ENCODE measurements around the gene THSD8. TPM values are rescaled to one million over a fixed set of nuclear protein-coding genes. Genes with fewer than 3 reads are reported as not detected.

Gene THSD8
- total and polyA plus RNA-seq, 4 experiments from 2014 or later: 1.5 to 4.4 (median 2.7) TPM

GRCh38 chr19:12783291-12783848 is 18.5 kb upstream of the THSD8 start:
- Mint-ChIP-seq H3K4me1 (peaks cover 18 to 41% (median 28%) of the 10 kb centered on the region in 4 donors), H3K9me3 (peaks cover 0 to 1% (median 0%) of the 10 kb centered on the region in 8 donors), H3K27me3 (no peaks in the 10 kb centered on the region), H3K36me3 (peaks cover 0 to 2% of the 10 kb centered on the region in 2 donors), H3K4me3 (peak overlapping the region; percentile 57 to 88 (median 74)), H3K27ac (peak overlapping the region in 1 of 7 donors; percentile 98)
- H3K27me3 ChIP-seq (ENCODE audit: insufficient read depth, low read length): no peaks in the 10 kb centered on the region
- ChIA-PET CTCF (ENCODE audit: partially characterized antibody) (interaction anchor here (1.2 to 27.8 kb wide), 2 partner anchors 15 to 25 kb away, joined by 6 to 906 read pairs; partner anchors contain the start of genes JUNB, PRDX2, RNASEH2A and THSD8), POLR2A (ENCODE audit: partially characterized antibody) (interaction anchor here (0.7 to 16.4 kb wide), 5 partner anchors 12 to 107 kb away, joined by 5 to 1162 read pairs (median 11); partner anchors contain the start of genes JUNB, PRDX2, RNASEH2A and THSD8)
- H3K4me1 ChIP-seq (ENCODE audit: insufficient read depth, low read length): peaks cover 66% of the 10 kb centered on the region
- H3K4me3 ChIP-seq (ENCODE audit: low read length in 2 of 2): no peak overlapping the region
- peak overlapping the region; percentile 99 for H3K27ac ChIP-seq (ENCODE audit: low read depth, low read length)
- peak in 2 of 5 donors; percentile 22 to 59 for DNase-seq
- H3K9me3 ChIP-seq (ENCODE audit: control insufficient read depth in 1 of 2, low read length in 2 of 2): no peaks in the 10 kb centered on the region
- intact Hi-C loops (cut with micrococcal nuclease): no loop called here
- no peaks in the 10 kb centered on the region for H3K36me3 ChIP-seq (ENCODE audit: insufficient read depth, low read length)

DNA sequence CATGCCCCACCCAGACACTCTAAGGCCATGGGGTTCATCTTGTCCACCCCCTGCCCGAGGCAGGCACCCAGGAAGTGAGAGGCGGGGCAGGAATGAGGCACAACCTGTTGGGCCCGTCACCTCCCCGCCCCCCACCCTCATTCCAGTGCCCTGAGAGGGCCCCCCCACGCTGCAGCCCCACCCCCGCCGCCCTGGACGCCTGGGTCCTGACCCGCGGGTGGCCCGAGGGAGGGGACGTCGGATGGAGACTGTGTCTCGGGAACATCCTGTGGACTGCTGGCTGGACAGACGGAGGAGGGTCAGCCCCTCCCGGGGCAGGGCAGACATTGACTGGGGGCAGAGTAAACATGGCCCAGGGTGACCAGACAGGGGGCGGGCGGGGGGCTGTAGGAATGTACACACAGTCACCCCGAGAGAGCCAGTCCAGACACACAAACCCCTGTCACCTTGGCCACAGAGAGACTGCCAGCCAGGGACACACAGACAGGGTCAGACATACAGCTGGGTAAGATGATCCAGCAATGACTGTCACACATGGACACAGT is 17.9 kb upstream of the THSD8 start:
- intact Hi-C loops (cut with micrococcal nuclease): no loop called here
- Mint-ChIP-seq H3K36me3 (peaks cover 0 to 2% of the 10 kb centered on the region in 2 donors), H3K4me1 (peaks cover 16 to 41% (median 26%) of the 10 kb centered on the region in 4 donors), H3K27me3 (no peaks in the 10 kb centered on the region), H3K27ac (peak overlapping the region in 1 of 7 donors; percentile 98), H3K9me3 (peaks cover 0 to 1% (median 0%) of the 10 kb centered on the region in 8 donors), H3K4me3 (peak overlapping the region in 6 of 8 donors; percentile 63 to 79 (median 74))
- no peaks in the 10 kb centered on the region for H3K36me3 ChIP-seq (ENCODE audit: insufficient read depth, low read length)
- no peaks in the 10 kb centered on the region for H3K27me3 ChIP-seq (ENCODE audit: insufficient read depth, low read length)
- H3K9me3 ChIP-seq (ENCODE audit: control insufficient read depth in 1 of 2, low read length in 2 of 2): no peaks in the 10 kb centered on the region
- peak in 1 of 5 donors; percentile 52 for DNase-seq
- POLR2A ChIA-PET (ENCODE audit: partially characterized antibody): interaction anchor here (2.3 to 16.4 kb wide), 2 partner anchors 11 to 61 kb away, joined by 11 to 1162 read pairs; partner anchors contain the start of genes JUNB, PRDX2, THSD8 and TNPO2
- H3K27ac ChIP-seq (ENCODE audit: low read depth, low read length): peak overlapping the region; percentile 99
- CTCF ChIA-PET (ENCODE audit: partially characterized antibody): interaction anchor here (27.8 kb wide), 1 partner anchor 15 kb away, joined by 906 read pairs; the partner anchor contains the start of genes JUNB, PRDX2, RNASEH2A and THSD8
- peaks cover 66% of the 10 kb centered on the region for H3K4me1 ChIP-seq (ENCODE audit: insufficient read depth, low read length)
- H3K4me3 ChIP-seq (ENCODE audit: low read length in 2 of 2): no peak overlapping the region

DNA sequence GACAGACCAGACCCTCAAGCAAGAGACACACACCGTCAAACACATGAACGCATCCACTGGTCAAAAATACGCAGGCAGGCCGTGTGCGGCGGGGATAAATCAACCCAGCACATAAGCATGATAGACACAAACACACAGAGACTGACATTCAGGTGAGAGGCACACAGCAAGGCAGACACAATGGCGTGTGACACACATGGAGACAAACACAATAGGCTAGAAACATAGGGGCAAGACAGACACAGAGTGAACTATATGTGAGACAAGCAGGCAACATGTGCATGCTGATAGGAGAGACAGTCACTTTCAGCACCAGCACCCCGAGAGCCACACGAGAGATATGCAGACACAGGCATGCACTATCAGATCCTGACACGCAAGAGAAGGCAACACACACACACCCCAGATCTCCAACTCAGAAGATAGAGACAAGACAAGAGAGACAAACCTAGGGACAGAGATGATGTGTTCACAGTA is 17.4 kb upstream of the THSD8 start:
- CTCF ChIA-PET (ENCODE audit: partially characterized antibody): interaction anchor here (27.8 kb wide), 1 partner anchor 14 kb away, joined by 906 read pairs; the partner anchor contains the start of genes JUNB, PRDX2, RNASEH2A and THSD8
- no peak overlapping the region for H3K4me3 Mint-ChIP-seq
- peaks cover 0 to 1% (median 0%) of the 10 kb centered on the region in 8 donors for H3K9me3 Mint-ChIP-seq
- no peaks in the 10 kb centered on the region for H3K27me3 Mint-ChIP-seq
- H3K36me3 ChIP-seq (ENCODE audit: insufficient read depth, low read length): no peaks in the 10 kb centered on the region
- no peaks in the 10 kb centered on the region for H3K9me3 ChIP-seq (ENCODE audit: control insufficient read depth in 1 of 2, low read length in 2 of 2)
- H3K27ac Mint-ChIP-seq: no peak overlapping the region
- H3K27ac ChIP-seq (ENCODE audit: low read depth, low read length): peak overlapping the region; percentile 99
- H3K27me3 ChIP-seq (ENCODE audit: insufficient read depth, low read length): no peaks in the 10 kb centered on the region
- H3K36me3 Mint-ChIP-seq: peaks cover 0 to 2% of the 10 kb centered on the region in 2 donors
- DNase-seq: peak in 3 of 5 donors; percentile 38 to 74 (median 45)
- intact Hi-C loops (cut with micrococcal nuclease): no loop called here
- POLR2A ChIA-PET (ENCODE audit: partially characterized antibody): interaction anchor here (16.4 kb wide), 1 partner anchor 10 kb away, joined by 1162 read pairs; the partner anchor contains the start of genes JUNB, PRDX2 and THSD8
- H3K4me1 ChIP-seq (ENCODE audit: insufficient read depth, low read length): peaks cover 66% of the 10 kb centered on the region
- peaks cover 14 to 41% (median 26%) of the 10 kb centered on the region in 4 donors for H3K4me1 Mint-ChIP-seq
- H3K4me3 ChIP-seq (ENCODE audit: low read length in 2 of 2): no peak overlapping the region

DNA sequence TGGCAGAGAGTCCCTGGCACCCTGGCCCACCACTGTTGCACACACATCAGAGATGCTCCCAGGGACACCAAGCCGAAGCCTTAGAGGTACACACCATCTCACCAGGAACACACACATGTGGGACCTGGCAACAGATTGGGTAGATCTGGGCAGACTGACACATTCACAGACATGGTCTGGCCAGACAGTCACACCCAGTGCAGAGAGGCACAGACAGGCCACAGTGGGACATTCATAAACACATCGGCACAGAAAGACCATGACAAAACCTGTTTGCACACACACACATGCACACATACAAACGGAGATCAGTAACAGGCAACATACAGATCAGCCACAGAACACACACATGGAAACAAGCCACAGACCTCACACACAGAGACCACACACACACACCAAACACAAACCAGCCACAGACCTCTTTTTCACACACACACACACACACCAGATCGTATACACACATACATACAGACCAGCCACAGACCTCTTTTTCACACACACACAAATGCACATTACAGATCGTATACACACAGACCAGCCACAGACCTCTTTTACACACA is 16.9 kb upstream of the THSD8 start:
- Histone ChIP-seq H3K27me3 (ENCODE audit: insufficient read depth, low read length) (no peaks in the 10 kb centered on the region), H3K4me3 (ENCODE audit: low read length in 2 of 2) (no peak overlapping the region), H3K9me3 (ENCODE audit: control insufficient read depth in 1 of 2, low read length in 2 of 2) (no peaks in the 10 kb centered on the region), H3K4me1 (ENCODE audit: insufficient read depth, low read length) (peaks cover 67% of the 10 kb centered on the region), H3K36me3 (ENCODE audit: insufficient read depth, low read length) (no peaks in the 10 kb centered on the region), H3K27ac (ENCODE audit: low read depth, low read length) (peak overlapping the region; percentile 99)
- no peak overlapping the region for H3K4me3 Mint-ChIP-seq
- peak; percentile 59 to 84 (median 65) for DNase-seq
- H3K4me1 Mint-ChIP-seq: peaks cover 13 to 35% (median 23%) of the 10 kb centered on the region in 4 donors
- H3K27ac Mint-ChIP-seq: no peak overlapping the region
- intact Hi-C loops (cut with micrococcal nuclease): no loop called here
- peaks cover 0 to 1% (median 0%) of the 10 kb centered on the region in 8 donors for H3K9me3 Mint-ChIP-seq
- ChIA-PET CTCF (ENCODE audit: partially characterized antibody) (interaction anchor here (1.0 to 1.1 kb wide), 2 partner anchors 8 to 11 kb away, joined by 4 read pairs; no protein-coding TSS in a partner anchor), POLR2A (ENCODE audit: partially characterized antibody) (interaction anchor here (1.1 to 20.0 kb wide), 2 partner anchors 9 to 67 kb away, joined by 3 to 1162 read pairs; partner anchors contain the start of gene HOOK2)
- no peaks in the 10 kb centered on the region for H3K27me3 Mint-ChIP-seq
- H3K36me3 Mint-ChIP-seq: peaks cover 0 to 2% of the 10 kb centered on the region in 2 donors

GRCh38 chr19:12785431-12786031 is 16.3 kb upstream of the THSD8 start:
- no peak overlapping the region for H3K27ac Mint-ChIP-seq
- peaks cover 0 to 1% (median 0%) of the 10 kb centered on the region in 8 donors for H3K9me3 Mint-ChIP-seq
- peaks cover 16 to 36% (median 26%) of the 10 kb centered on the region in 4 donors for H3K4me1 Mint-ChIP-seq
- DNase-seq: peak in 1 of 5 donors; percentile 24
- no peak overlapping the region for H3K4me3 ChIP-seq (ENCODE audit: low read length in 2 of 2)
- peaks cover 71% of the 10 kb centered on the region for H3K4me1 ChIP-seq (ENCODE audit: insufficient read depth, low read length)
- H3K27me3 Mint-ChIP-seq: no peaks in the 10 kb centered on the region
- no peak overlapping the region for H3K4me3 Mint-ChIP-seq
- H3K36me3 Mint-ChIP-seq: peaks cover 0 to 5% of the 10 kb centered on the region in 2 donors
- peak overlapping the region; percentile 99 for H3K27ac ChIP-seq (ENCODE audit: low read depth, low read length)
- H3K27me3 ChIP-seq (ENCODE audit: insufficient read depth, low read length): no peaks in the 10 kb centered on the region
- POLR2A ChIA-PET (ENCODE audit: partially characterized antibody): interaction anchor here (1.1 to 20.0 kb wide), 2 partner anchors 9 to 67 kb away, joined by 3 to 1162 read pairs; partner anchors contain the start of gene HOOK2
- H3K36me3 ChIP-seq (ENCODE audit: insufficient read depth, low read length): no peaks in the 10 kb centered on the region
- CTCF ChIA-PET (ENCODE audit: partially characterized antibody): interaction anchor here (1.0 to 1.1 kb wide), 2 partner anchors 9 to 11 kb away, joined by 4 read pairs; no protein-coding TSS in a partner anchor
- H3K9me3 ChIP-seq (ENCODE audit: control insufficient read depth in 1 of 2, low read length in 2 of 2): no peaks in the 10 kb centered on the region
- intact Hi-C loops (cut with micrococcal nuclease): no loop called here

- Mint-ChIP-seq H3K27ac (peak overlapping the region in 6 of 7 donors; percentile 29 to 99 (median 66)), H3K9me3 (peaks cover 0 to 3% (median 0%) of the 10 kb centered on the region in 8 donors), H3K36me3 (peaks cover 0 to 11% of the 10 kb centered on the region in 2 donors), H3K27me3 (no peaks in the 10 kb centered on the region), H3K4me1 (peaks cover 22 to 41% (median 31%) of the 10 kb centered on the region in 4 donors), H3K4me3 (peak overlapping the region in 2 of 8 donors; percentile 12 to 33)
- ChIA-PET CTCF (ENCODE audit: partially characterized antibody) (interaction anchor here (0.7 to 3.2 kb wide), 4 partner anchors 8 to 10 kb away, joined by 3 to 14 read pairs (median 4); no protein-coding TSS in a partner anchor), POLR2A (ENCODE audit: partially characterized antibody) (interaction anchor here (1.1 to 20.0 kb wide), 3 partner anchors 10 to 68 kb away, joined by 3 to 1162 read pairs (median 13); partner anchors contain the start of gene HOOK2)
- H3K27me3 ChIP-seq (ENCODE audit: insufficient read depth, low read length): no peaks in the 10 kb centered on the region
- peak overlapping the region; percentile 99 for H3K27ac ChIP-seq (ENCODE audit: low read depth, low read length)
- H3K4me3 ChIP-seq (ENCODE audit: low read length in 2 of 2): no peak overlapping the region
- no peaks in the 10 kb centered on the region for H3K9me3 ChIP-seq (ENCODE audit: control insufficient read depth in 1 of 2, low read length in 2 of 2)
- intact Hi-C loops (cut with micrococcal nuclease): no loop called here
- H3K36me3 ChIP-seq (ENCODE audit: insufficient read depth, low read length): no peaks in the 10 kb centered on the region
- DNase-seq: peak in 1 of 5 donors; percentile 54
- H3K4me1 ChIP-seq (ENCODE audit: insufficient read depth, low read length): peaks cover 75% of the 10 kb centered on the region
These were observed 15.6 kb upstream of the THSD8 start for GRCh38 chr19:12786141-12786870.
